ENCODE data around the gene ASGR2.
"Not testable (repeated sequence)": the region's sequence is repeated elsewhere in the genome, so short reads cannot be mapped to it uniquely, and the experiment has no call there.

The ASGR2 gene

GRCh38 chr17:7098802-7099459 lies 15.7 kb downstream of the ASGR2 start:
- DNase-seq (ENCODE audit: low spot score): no peak

- no peak for DNase-seq (ENCODE audit: low spot score)
Measured at GRCh38 chr17:7097940-7098339, 16.7 kb downstream of the ASGR2 start.

DNA sequence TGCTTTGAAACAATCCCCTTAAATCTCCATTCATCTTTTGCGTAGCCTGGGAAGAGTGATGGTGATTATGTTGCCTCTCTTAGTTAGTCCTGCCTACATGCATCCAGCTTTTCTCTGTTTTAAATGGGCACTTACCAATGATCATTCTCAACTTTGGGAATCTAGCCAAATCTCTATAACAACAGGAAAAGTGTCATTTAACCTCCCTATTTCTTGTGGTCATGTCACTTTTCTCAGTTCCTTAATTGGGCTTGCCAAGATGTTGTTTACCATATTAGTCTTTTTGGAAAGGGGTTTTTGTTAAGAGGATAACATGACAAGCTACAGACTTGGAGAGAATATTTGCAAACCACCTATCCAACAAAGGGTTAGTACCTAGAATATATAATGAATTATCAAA lies 19.0 kb downstream of the ASGR2 start:
- no peak for DNase-seq (ENCODE audit: low spot score)

DNA sequence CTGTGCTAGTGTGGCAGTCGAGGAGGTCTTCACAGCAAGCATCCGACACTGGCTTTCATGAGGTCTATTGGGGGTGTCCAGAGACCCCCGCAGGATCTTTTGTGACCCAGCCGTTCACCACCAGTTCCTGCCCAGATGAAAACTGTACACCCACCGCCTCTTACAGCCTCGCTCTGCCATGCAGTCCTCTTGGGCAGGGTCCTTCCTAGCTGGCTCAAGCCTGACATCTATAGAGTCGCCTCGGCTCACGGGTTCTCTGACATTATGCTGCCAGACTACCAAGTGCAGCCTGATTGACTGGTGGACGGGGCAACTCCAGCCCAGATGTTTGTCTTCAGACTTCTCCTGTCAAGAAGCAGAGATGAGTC lies 20.0 kb downstream of the ASGR2 start:
- DNase-seq (ENCODE audit: low spot score): no peak

- not testable (repeated sequence) for DNase-seq (ENCODE audit: low spot score)
Measured at GRCh38 chr17:7091311-7092005, 23.2 kb downstream of the ASGR2 start.

GRCh38 chr17:7089570-7089969 lies 25.1 kb downstream of the ASGR2 start:
- not testable (repeated sequence) for DNase-seq (ENCODE audit: low spot score)

DNA sequence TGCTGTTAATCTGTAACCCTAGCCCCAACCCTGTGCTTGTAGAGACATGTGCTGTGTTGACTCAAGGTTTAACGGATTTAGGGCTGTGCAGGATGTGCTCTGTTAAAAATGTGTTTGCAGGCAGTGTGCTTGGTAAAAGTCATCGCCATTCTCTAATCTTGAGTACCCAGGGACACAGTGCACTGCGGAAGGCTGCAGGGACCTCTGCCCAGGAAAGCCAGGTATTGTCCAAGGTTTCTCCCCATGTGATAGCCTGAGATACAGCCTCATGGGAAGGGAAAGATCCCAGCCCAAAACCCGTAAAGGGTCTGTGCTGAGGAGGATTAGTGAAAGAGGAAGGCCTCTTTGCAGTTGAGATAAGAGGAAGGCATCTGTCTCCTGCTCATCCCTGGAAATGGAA lies 26.2 kb downstream of the ASGR2 start:
- not testable (repeated sequence) for DNase-seq (ENCODE audit: low spot score)

- DNase-seq (ENCODE audit: low spot score): no peak
Measured at GRCh38 chr17:7084088-7084487, 30.5 kb downstream of the ASGR2 start.

GRCh38 chr17:7083592-7083991 lies 31.0 kb downstream of the ASGR2 start:
- no peak for DNase-seq (ENCODE audit: low spot score)

- DNase-seq (ENCODE audit: low spot score): no peak
Measured at GRCh38 chr17:7081341-7082062, 33.1 kb downstream of the ASGR2 start.

- DNase-seq (ENCODE audit: low spot score): no peak
Measured at GRCh38 chr17:7080456-7081041, 34.1 kb downstream of the ASGR2 start.

DNA sequence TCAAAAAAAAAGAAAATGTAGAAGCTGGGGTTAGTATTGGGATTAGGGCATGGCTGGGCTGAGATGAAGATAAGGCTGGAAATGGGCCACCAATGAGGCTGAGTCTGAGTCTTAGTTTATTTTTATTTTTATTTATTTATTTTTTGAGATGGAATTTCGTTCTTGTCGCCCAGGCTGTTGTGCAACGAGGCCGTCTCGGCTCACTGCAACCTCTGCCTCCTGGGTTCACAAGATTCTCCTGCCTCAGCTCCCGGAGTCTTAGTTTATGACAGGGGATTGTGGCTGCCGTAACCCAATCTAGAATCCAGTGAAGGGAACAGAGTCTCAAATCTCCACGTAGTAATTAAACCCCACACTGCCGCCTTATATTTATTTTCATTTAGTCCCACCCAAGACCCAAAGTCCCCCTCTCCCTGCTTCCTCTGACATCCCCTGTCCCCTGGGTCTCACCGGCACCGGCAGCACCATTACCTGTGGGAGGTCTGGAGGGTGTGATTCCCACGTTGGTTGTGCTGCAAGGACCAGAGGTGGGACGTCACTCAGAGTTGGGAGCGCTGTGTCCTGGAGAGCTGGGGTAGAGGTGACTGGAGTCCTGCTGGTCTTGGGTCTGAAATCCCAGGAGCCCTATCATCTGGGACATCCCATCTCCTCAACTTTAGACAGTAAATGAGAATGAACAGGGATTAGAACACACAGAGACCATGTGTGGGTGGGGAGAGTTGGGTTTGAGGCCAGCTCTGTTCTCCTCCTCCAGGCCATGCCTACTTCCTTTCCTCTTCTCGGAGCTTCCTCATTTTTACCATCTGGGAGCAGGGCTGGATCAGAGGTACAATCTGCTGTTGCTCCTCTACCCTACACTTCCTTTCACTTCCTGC lies 34.8 kb downstream of the ASGR2 start, which contains the start of gene CLEC10A:
TSS of gene CLEC10A (minus strand) at position 671 of the 875 bp plus-strand sequence. CDS start 1,439 bp downstream, outside the sequence.
- DNase-seq (ENCODE audit: low spot score): no peak

- no peak for DNase-seq (ENCODE audit: low spot score)
Measured at GRCh38 chr17:7078711-7079110, 35.9 kb downstream of the ASGR2 start.

DNA sequence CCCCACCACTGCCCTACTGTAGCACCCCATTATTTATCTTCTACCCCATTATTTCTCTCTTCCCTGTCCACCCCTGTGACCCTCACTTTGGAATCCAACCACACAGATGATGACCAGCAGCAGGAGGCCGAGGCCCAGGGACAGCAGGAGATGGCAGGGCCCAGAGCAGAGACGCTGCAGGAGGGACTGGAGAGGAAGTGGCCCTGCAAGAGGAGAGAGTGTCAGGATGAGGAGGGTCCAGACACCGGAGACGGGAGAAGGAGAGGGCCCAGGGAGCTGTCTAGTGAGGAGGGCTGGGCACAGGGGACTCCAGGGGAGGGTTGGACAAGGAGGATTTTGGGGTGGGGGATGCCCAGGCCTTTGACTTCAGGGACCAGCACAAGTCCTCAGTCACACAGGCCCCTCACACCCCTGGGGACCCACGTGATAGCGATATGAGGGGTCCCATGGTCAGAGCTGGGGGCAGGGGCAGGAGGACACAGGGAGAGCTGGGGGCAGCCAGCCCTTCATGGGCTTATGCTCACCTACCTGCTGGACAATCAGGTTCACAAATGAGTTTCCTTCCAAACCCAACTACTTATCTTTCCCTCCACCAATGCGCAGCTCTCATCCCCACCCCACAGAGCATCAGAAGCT lies 36.6 kb downstream of the ASGR2 start:
- DNase-seq (ENCODE audit: low spot score): no peak

DNA sequence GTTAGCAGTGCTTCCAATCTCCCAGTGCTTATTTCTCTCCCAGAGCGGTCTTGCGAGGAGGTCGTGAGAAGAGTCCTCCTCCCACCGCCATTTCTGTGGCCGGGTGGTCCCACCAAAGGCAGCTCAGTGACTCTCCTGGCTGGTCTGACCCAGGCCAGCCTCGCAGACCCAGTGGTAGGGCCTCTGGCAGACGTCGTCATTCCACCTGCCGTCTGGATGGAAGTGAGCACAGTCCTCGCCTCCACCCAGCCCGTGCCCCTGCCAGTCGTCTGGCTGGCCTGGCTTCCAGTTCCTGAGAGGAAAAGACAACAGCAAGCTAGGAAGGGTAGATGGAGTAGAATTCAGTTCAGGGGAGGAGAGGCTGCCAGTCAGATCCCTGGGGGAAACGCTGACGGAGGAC lies 39.7 kb downstream of the ASGR2 start:
- no peak for DNase-seq (ENCODE audit: low spot score)

DNA sequence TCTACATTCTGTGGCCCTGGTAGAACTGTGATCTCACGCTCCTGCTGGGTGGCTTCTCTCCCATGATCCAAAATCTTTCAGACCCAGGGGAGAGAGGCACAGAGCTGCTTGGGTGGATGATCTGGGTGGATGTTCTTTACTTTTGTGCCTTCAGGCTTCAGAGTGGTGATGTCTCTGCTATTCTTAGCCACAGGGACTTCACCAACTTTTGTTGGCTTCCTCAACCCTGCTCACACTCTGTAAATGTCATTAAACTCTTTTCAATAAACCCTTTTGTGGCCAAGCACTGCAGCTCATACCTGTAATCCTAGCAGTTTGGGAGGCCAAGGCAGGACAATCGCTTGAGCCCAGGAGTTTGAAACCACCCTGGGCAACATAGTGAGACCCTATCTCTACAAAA lies 42.2 kb downstream of the ASGR2 start:
- no peak for DNase-seq (ENCODE audit: low spot score)

DNA sequence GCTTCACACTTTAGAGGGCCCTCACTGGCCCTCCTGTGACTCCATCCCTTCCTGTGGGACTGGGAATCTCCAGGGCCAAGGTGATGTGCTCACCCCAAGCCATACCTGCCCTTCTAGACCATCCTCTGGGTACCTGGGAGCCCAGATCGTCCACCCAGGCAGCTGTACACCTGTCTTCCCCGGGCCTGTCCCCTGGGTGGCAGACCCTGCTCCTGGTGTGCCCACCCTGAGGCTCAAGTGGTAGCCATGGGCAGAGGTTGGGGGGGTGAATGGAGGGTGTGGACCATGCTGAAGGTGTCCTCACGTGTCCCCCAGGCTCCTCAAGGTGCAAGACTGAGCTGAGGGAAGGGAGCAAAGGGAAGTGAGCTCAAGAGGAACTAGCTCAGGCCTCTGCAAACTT lies 43.9 kb downstream of the ASGR2 start:
- DNase-seq (ENCODE audit: low spot score): no peak

- no peak for DNase-seq (ENCODE audit: low spot score)
Measured at GRCh38 chr17:7068268-7068667, 46.4 kb downstream of the ASGR2 start.

DNA sequence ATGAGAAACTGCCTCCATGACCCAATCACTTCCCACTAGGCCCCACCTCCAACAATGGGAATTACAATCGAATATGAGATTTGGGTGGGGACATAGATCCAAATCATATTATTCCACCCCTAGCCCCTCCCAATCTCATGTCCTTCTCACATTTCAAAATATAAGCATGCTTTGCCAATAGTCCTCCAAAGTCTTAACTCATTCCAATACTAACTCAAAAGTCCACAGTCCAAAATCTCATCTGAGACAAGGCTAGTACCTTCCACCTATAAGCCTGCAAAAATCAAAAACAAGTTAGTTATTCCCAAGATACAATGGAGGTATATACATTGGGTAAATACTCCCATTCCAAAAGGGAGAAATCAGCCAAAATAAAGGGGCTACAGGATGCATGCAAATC lies 47.4 kb downstream of the ASGR2 start:
- DNase-seq (ENCODE audit: low spot score): no peak

GRCh38 chr17:7064261-7064660 lies 50.4 kb downstream of the ASGR2 start:
- no peak for DNase-seq (ENCODE audit: low spot score)

- no peak for DNase-seq (ENCODE audit: low spot score)
Measured at GRCh38 chr17:7063518-7064094, 51.0 kb downstream of the ASGR2 start.

All from COLO829 (cell line).